ENCODE results near the gene TRAF3IP1.
"Not testable (repeated sequence)": the region's sequence is repeated elsewhere in the genome, so short reads cannot be mapped to it uniquely, and the experiment has no call there.

The TRAF3IP1 gene

GRCh38 chr2:238331916-238332315 lies 11.6 kb downstream of the TRAF3IP1 start:
- no peak overlapping the region for H3K4me3 ChIP-seq
- in situ Hi-C loops (cut with MboI; ENCODE audit: low sequenced_read_pairs): no loop called here
- no peaks in the 10 kb centered on the region for H3K9me3 ChIP-seq
- no peaks in the 10 kb centered on the region for H3K27me3 ChIP-seq (ENCODE audit: low read depth)
- peaks cover 40% of the 10 kb centered on the region for H3K36me3 ChIP-seq (replicated peaks)
- no peaks in the 10 kb centered on the region for H3K4me1 ChIP-seq
- no peak for DNase-seq (ENCODE audit: low spot score in 2 of 2)

- Histone ChIP-seq H3K4me1 (no peaks in the 10 kb centered on the region), H3K27me3 (ENCODE audit: low read depth) (no peaks in the 10 kb centered on the region), H3K4me3 (no peak overlapping the region), H3K36me3 (replicated peaks) (peaks cover 12% of the 10 kb centered on the region), H3K9me3 (no peaks in the 10 kb centered on the region)
- no peak for DNase-seq (ENCODE audit: low spot score in 2 of 2)
- in situ Hi-C loops (cut with MboI; ENCODE audit: low sequenced_read_pairs): no loop called here
These were observed 14.6 kb downstream of the TRAF3IP1 start for GRCh38 chr2:238334885-238335284.

- in situ Hi-C loops (cut with MboI; ENCODE audit: low sequenced_read_pairs): not testable (repeated sequence)
These were observed 15.3 kb downstream of the TRAF3IP1 start for GRCh38 chr2:238335591-238335990.

GRCh38 chr2:238336151-238336550 lies 15.8 kb downstream of the TRAF3IP1 start:
- Histone ChIP-seq H3K4me1 (no peaks in the 10 kb centered on the region), H3K9me3 (no peaks in the 10 kb centered on the region), H3K4me3 (no peak overlapping the region), H3K36me3 (replicated peaks) (peaks cover 11% of the 10 kb centered on the region; the same call in 1 of the 2 replicates), H3K27me3 (ENCODE audit: low read depth) (no peaks in the 10 kb centered on the region)
- no peak for DNase-seq (ENCODE audit: low spot score in 2 of 2)
- in situ Hi-C loops (cut with MboI; ENCODE audit: low sequenced_read_pairs): no loop called here

More at GRCh38 chr2:238335591-238335990, 15.3 kb downstream of the TRAF3IP1 start:
- not testable (repeated sequence) for DNase-seq (ENCODE audit: low spot score in 2 of 2); H3K4me3 ChIP-seq; H3K9me3 ChIP-seq; H3K4me1 ChIP-seq; H3K27me3 ChIP-seq (ENCODE audit: low read depth)
- peaks cover 11% of the 10 kb centered on the region; the same call in 1 of the 2 replicates for H3K36me3 ChIP-seq (replicated peaks)

- Histone ChIP-seq H3K36me3 (replicated peaks) (peaks cover 11% of the 10 kb centered on the region; the same call in 1 of the 2 replicates), H3K4me3 (no peak overlapping the region), H3K27me3 (ENCODE audit: low read depth) (no peaks in the 10 kb centered on the region), H3K4me1 (no peaks in the 10 kb centered on the region), H3K9me3 (no peaks in the 10 kb centered on the region)
- DNase-seq (ENCODE audit: low spot score in 2 of 2): no peak
- in situ Hi-C loops (cut with MboI; ENCODE audit: low sequenced_read_pairs): no loop called here
These were observed 16.6 kb downstream of the TRAF3IP1 start for GRCh38 chr2:238336793-238337444.

- H3K9me3 ChIP-seq: no peaks in the 10 kb centered on the region
- peaks cover 11% of the 10 kb centered on the region; the same call in 1 of the 2 replicates for H3K36me3 ChIP-seq (replicated peaks)
- in situ Hi-C loops (cut with MboI; ENCODE audit: low sequenced_read_pairs): no loop called here
- DNase-seq (ENCODE audit: low spot score in 2 of 2): no peak
- H3K27me3 ChIP-seq (ENCODE audit: low read depth): no peaks in the 10 kb centered on the region
- H3K4me1 ChIP-seq: no peaks in the 10 kb centered on the region
- no peak overlapping the region for H3K4me3 ChIP-seq
These were observed 17.5 kb downstream of the TRAF3IP1 start for GRCh38 chr2:238337846-238338245.

GRCh38 chr2:238338710-238339394 lies 18.5 kb downstream of the TRAF3IP1 start:
- Histone ChIP-seq H3K27me3 (ENCODE audit: low read depth) (no peaks in the 10 kb centered on the region), H3K4me1 (no peaks in the 10 kb centered on the region), H3K36me3 (replicated peaks) (peaks cover 11% of the 10 kb centered on the region; the same call in 1 of the 2 replicates), H3K9me3 (no peaks in the 10 kb centered on the region), H3K4me3 (no peak overlapping the region)
- in situ Hi-C loops (cut with MboI; ENCODE audit: low sequenced_read_pairs): no loop called here
- DNase-seq (ENCODE audit: low spot score in 2 of 2): no peak

- H3K9me3 ChIP-seq: no peaks in the 10 kb centered on the region
- in situ Hi-C loops (cut with MboI; ENCODE audit: low sequenced_read_pairs): no loop called here
These were observed 19.1 kb downstream of the TRAF3IP1 start for GRCh38 chr2:238339395-238339780.

GRCh38 chr2:238339814-238340213 lies 19.5 kb downstream of the TRAF3IP1 start:
- DNase-seq (ENCODE audit: low spot score in 2 of 2): no peak
- in situ Hi-C loops (cut with MboI; ENCODE audit: low sequenced_read_pairs): no loop called here
- H3K27me3 ChIP-seq (ENCODE audit: low read depth): no peaks in the 10 kb centered on the region
- no peak overlapping the region for H3K4me3 ChIP-seq
- no peaks in the 10 kb centered on the region for H3K4me1 ChIP-seq
- peaks cover 3% of the 10 kb centered on the region; the same call in 1 of the 2 replicates for H3K36me3 ChIP-seq (replicated peaks)
- H3K9me3 ChIP-seq: no peaks in the 10 kb centered on the region

More at GRCh38 chr2:238339395-238339780, 19.1 kb downstream of the TRAF3IP1 start:
- H3K4me1 ChIP-seq: no peaks in the 10 kb centered on the region
- no peak overlapping the region for H3K4me3 ChIP-seq
- DNase-seq (ENCODE audit: low spot score in 2 of 2): no peak
- peaks cover 7% of the 10 kb centered on the region; the same call in 1 of the 2 replicates for H3K36me3 ChIP-seq (replicated peaks)
- H3K27me3 ChIP-seq (ENCODE audit: low read depth): no peaks in the 10 kb centered on the region

GRCh38 chr2:238341536-238341935 lies 21.2 kb downstream of the TRAF3IP1 start:
- Histone ChIP-seq H3K9me3 (no peaks in the 10 kb centered on the region), H3K27me3 (ENCODE audit: low read depth) (no peaks in the 10 kb centered on the region), H3K4me3 (no peak overlapping the region), H3K4me1 (no peaks in the 10 kb centered on the region), H3K36me3 (replicated peaks) (no peaks in the 10 kb centered on the region)
- in situ Hi-C loops (cut with MboI; ENCODE audit: low sequenced_read_pairs): no loop called here
- no peak for DNase-seq (ENCODE audit: low spot score in 2 of 2)

GRCh38 chr2:238344035-238344434 lies 23.7 kb downstream of the TRAF3IP1 start:
- Histone ChIP-seq H3K36me3 (replicated peaks) (no peaks in the 10 kb centered on the region), H3K9me3 (no peaks in the 10 kb centered on the region), H3K4me1 (no peaks in the 10 kb centered on the region), H3K4me3 (no peak overlapping the region), H3K27me3 (ENCODE audit: low read depth) (no peaks in the 10 kb centered on the region)
- no peak for DNase-seq (ENCODE audit: low spot score in 2 of 2)
- in situ Hi-C loops (cut with MboI; ENCODE audit: low sequenced_read_pairs): no loop called here

GRCh38 chr2:238344517-238344916 lies 24.2 kb downstream of the TRAF3IP1 start:
- peaks cover 4% of the 10 kb centered on the region for H3K36me3 ChIP-seq (replicated peaks)
- no peak for DNase-seq (ENCODE audit: low spot score in 2 of 2)
- no peaks in the 10 kb centered on the region for H3K9me3 ChIP-seq
- no peaks in the 10 kb centered on the region for H3K27me3 ChIP-seq (ENCODE audit: low read depth)
- in situ Hi-C loops (cut with MboI; ENCODE audit: low sequenced_read_pairs): no loop called here
- no peak overlapping the region for H3K4me3 ChIP-seq
- H3K4me1 ChIP-seq: no peaks in the 10 kb centered on the region

GRCh38 chr2:238345297-238345968 lies 25.1 kb downstream of the TRAF3IP1 start:
- no peaks in the 10 kb centered on the region for H3K27me3 ChIP-seq (ENCODE audit: low read depth)
- DNase-seq (ENCODE audit: low spot score in 2 of 2): no peak
- in situ Hi-C loops (cut with MboI; ENCODE audit: low sequenced_read_pairs): no loop called here
- H3K9me3 ChIP-seq: no peaks in the 10 kb centered on the region
- H3K4me3 ChIP-seq: no peak overlapping the region
- H3K4me1 ChIP-seq: no peaks in the 10 kb centered on the region
- H3K36me3 ChIP-seq (replicated peaks): peaks cover 6% of the 10 kb centered on the region

- Histone ChIP-seq H3K9me3 (no peaks in the 10 kb centered on the region), H3K4me3 (no peak overlapping the region), H3K36me3 (replicated peaks) (peaks cover 6% of the 10 kb centered on the region), H3K4me1 (no peaks in the 10 kb centered on the region), H3K27me3 (ENCODE audit: low read depth) (no peaks in the 10 kb centered on the region)
- in situ Hi-C loops (cut with MboI; ENCODE audit: low sequenced_read_pairs): no loop called here
- DNase-seq (ENCODE audit: low spot score in 2 of 2): no peak
These were observed 26.2 kb downstream of the TRAF3IP1 start for GRCh38 chr2:238346544-238346943.

Measured in HAP-1 (cell line).